HG02588 (cell line): Measurements from ENCODE around the gene TNFRSF8.
"Not testable (repeated sequence)": the region's sequence is repeated elsewhere in the genome, so short reads cannot be mapped to it uniquely, and the experiment has no call there.

ENCODE experiments used
- ATAC-seq: cut with Tn5 transposase; IDR thresholded peaks from one replicate; pipeline ENCODE4 v1.9.1; 2021; ENCODE audit warnings: mild to moderate bottlenecking, moderate library complexity; ENCODE audit not compliant: unreplicated experiment

TNFRSF8 gene

GRCh38 chr1:12038356-12039163 lies 24.5 kb upstream of the TNFRSF8 start:
- no peak for ATAC-seq

- no peak for ATAC-seq
Observed at GRCh38 chr1:12039164-12039525, 24.0 kb upstream of the TNFRSF8 start.

DNA sequence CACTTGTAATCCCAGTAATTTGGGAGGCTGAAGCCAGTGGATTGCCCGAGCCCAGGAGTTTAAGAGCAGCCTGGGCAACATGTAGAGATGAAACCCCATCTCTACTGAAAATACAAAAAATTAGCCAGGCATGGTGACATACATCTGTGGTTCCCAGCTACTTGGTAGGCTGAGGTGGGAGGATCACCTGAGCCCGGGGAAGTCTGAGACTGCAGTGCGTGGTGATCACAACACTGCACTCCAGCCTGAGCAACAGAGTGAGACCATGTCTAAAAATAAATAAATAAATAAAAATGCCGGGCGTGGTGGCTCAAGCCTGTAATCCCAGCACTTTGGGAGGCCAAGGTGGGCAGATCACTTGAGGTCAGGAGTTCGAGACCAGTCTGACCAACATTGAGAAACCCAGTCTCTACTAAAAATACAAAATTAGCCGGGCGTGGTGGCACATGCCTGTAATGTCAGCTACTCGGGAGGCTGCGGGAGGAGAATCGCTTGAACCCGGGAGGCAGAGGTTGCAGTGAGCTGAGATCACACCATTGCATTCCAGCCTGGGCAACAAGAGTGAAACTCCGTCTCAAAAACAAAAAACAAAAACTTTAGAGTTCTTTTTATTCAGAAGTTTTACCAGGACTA lies 23.2 kb upstream of the TNFRSF8 start:
- peak; percentile 28 for ATAC-seq

GRCh38 chr1:12040457-12041051 lies 22.5 kb upstream of the TNFRSF8 start:
- peak; percentile 53 for ATAC-seq

- ATAC-seq, result not testable (repeated sequence)
Observed at GRCh38 chr1:12044187-12044877, 18.8 kb upstream of the TNFRSF8 start.

DNA sequence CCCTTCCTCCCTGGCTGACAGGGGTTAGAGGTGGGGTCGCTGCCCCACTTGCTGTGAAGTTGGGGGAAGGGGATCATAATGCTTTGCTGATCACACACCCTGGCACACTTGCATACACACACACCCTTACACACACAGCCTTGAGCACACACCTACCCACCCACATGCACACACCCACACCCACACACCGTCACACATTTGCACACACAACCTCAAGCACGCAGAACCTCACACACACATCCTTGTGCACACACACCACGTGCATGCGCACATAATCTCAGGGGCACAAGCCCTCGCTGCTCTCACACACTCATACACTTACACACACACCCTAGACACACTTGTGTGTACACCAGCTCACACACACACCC lies 16.4 kb upstream of the TNFRSF8 start:
- ATAC-seq, result no peak

DNA sequence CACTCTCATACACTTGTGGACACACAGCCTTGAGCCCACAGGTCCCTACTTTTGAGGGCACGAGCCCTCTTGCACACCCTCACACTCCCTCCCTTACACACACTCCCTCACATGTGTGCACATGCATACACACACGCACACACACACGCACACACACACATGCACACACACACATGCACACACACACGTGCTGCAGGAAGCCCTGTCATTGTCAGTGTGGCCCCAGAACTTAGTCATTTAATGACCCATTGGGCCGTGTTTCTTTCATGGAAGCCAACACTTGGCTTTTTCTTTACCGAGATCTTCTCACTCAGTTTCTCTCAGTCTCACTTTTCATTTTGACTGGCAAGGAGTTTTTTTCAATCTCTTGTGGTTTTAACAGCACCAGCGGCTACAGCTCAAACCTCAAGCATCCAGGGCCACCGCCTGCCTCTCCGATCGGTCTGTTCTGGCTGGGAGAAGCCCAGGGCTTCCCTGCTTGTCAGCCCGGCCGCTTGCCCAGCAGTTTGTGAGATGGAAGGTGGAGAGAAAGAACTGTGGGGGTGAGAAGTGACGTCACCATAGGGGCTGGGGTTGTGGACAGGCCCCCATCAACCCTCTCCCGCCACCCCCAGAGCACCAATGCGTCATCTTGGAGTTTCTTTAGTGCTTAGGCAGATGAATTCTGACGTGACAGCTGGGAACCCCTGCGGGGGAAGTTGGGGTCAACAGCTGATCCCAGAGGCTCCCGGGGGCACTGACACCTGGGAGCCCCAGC lies 15.8 kb upstream of the TNFRSF8 start:
- peak; percentile 27 for ATAC-seq

- ATAC-seq, result no peak
Observed at GRCh38 chr1:12048372-12048771, 14.7 kb upstream of the TNFRSF8 start.

DNA sequence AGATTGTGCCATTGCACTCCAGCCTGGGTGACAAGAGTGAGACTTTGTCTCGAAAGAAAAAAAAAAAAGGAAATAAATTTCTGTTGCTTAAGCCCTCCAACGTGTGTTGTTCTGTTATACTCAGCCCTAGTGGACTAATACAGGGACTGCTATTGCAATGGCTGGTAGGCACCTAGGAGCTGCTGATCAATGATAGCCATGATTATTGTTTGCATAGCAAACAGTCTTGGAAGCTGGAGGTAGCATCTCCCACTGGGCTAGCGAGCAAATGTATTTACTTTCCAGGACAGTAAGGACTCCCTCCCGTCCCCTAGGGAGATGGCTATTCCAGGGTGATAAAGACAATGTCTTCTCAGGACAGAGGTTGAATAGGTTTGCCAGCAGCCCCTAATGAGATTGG lies 13.5 kb upstream of the TNFRSF8 start:
- no peak for ATAC-seq

GRCh38 chr1:12051361-12051760 lies 11.7 kb upstream of the TNFRSF8 start:
- no peak for ATAC-seq

GRCh38 chr1:12052008-12052573 lies 11.0 kb upstream of the TNFRSF8 start:
- ATAC-seq, result peak; percentile 62

GRCh38 chr1:12052997-12053686 lies 10.0 kb upstream of the TNFRSF8 start:
- ATAC-seq, result no peak

DNA sequence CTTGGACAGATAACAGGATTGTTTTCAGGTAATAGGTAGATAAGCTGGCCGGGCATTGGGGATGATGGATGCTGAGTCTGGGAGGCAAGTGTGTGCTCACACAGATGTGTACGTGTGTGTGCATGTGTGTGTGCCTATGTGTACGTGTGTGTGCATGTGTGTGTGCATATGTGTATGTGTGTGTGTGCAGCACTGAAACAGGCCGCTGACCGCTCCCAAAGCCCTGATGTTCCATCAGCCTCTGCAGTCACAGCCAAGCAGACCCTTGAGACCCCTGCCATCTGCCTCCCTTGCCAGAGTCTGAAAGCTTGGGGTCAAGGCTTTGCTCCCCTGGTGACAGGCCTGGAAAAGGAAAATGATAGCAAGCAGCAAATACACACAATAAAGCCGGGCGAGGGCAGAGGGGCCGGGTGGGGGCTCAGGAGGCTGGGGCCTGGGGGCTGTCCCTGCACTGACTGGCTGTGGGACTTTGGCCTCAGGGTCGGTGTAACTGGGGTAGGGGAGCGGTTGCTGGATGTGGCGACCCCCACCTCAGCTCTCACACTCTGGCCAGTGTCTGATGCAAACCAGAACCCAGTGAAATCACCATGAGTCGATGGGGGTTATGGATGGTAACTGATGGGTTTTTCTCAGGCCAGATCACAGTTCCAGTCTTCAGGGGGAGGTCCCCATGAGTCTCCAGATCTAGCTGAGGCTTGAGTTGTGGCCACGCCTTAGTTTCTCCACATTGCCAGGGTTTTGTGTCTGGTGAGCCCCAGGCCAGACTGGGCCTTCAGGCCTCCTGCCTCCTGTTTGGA lies 9.2 kb upstream of the TNFRSF8 start:
- no peak for ATAC-seq

DNA sequence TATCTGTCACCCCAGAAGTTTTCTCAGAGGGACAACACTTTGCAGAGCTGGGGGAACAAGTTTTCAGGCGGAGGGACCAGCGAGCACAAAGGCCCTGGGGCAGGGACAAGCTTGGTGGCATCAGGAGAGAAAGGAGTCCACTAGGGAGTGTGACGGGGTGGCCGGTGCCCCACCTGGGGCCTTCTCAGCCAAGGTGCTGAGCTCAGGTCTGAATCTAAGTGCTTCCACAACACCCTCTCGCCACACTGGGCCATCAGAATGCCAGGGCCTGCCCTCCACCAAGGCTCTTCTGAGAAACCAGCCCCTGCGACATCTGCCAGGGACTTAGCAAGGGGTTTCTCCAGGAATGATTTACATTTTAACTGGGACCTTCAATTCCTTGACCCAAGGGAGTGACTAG lies 7.8 kb upstream of the TNFRSF8 start:
- ATAC-seq, result no peak

DNA sequence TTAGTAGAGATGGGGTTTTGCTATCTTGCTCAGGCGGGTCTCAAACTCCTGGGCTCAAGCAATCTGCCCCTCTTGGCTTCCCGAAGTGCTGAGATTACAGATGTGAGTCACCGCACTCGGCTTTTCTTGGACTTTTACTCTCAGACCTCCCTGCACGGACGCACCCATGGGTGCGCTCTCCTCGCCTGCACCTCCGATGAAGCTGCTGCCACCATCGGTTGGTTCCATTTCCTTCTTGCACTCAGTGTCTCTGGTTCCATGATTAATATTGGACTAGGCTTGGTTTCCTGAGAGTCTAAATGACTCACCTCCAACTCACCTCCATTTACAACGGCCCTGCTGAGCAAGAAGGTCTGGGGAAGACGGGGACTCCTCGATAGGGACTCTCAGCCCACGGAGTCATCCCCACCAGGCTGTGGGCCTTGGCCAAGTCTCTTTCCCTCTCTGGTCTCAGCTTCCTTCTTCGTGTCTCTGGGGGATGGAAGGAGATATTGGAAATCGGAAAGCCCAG lies 6.7 kb upstream of the TNFRSF8 start:
- no peak for ATAC-seq

DNA sequence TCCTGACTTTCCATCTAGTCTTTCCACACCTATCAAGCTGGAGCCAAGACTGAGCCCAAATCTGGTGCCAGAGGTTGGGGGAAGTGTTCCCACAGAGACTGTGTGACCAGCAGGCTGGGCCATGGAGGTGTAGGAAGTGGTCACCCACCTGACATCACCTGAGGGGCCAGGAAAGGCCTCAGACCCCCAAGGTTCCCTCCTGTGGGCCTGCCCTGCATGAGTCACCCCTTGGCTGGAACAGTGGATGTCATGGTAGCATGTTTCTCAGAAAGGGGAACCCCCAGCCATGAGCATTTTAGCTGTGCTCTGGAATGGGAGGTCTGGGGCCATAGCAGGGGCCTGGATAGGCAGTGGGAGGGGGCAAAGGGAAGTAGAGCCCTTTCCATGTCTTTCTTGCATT lies 5.7 kb upstream of the TNFRSF8 start:
- no peak for ATAC-seq

DNA sequence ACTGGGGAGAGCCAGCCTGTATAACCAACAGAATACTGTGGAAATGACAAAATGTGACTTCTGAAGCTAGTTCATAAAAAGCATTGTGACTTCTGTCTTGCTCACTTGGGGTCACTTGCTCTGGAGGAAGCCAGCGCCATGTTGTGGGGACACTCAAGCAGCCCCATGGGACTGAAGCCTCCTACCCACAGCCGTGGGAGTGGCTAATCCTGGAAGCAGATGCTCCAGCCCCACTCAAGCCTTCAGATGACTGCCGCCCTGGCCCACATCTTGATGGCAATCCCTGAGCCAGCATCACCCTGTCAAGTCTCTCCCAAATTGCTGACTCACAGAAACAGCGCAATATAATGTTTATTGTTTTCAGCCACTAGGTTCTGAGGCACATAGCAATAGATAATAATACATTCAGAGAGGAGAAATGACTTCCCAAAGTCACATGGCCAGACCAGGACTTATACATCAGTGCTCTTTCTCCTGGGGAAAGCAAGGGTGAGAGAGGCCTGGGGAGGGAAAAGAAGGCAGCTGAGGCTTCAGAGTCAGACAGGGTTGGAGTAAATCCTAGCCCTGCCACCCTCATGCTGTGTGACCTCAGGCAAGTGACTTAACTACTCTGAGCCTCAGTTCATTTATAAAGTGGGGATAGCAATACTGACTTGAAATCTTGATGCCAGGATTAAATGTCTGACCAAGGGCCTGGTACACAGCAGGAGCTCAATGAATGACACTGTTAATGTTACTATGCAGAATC lies 5.0 kb upstream of the TNFRSF8 start:
- ATAC-seq, result no peak

DNA sequence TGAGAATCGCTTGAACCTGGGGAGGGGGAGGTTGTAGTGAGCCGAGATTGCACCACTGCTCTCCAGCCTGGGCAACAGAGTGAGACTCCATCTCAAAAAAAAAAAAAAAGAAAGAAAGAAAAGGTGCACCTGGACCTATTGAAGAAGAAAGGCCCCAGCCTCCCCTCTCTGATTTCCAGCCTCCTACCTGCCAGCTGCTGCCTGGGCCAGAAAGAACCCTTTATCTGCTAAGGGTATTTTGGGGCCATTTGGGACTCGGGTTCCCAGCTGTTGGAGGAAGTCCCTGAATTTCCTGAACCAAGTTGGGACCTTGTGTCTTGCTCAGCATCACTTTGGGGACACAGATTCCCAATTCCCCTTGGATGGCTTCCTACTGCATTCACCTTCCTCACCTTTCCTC lies 3.9 kb upstream of the TNFRSF8 start:
- no peak for ATAC-seq
